NT2/D1 (cell line): ENCODE data around the gene CPSF3.

Experiments used
- SUZ12 ChIP-seq: IDR thresholded peaks from 2 replicates; pipeline ENCODE4 v1.6.1; 2011; ENCODE audit not compliant: insufficient read length, insufficient read depth; ENCODE audit errors: extremely low read depth
- YY1 ChIP-seq: IDR thresholded peaks from 2 replicates; pipeline ENCODE4 v1.6.1; 2011; ENCODE audit not compliant: insufficient read length, insufficient read depth
- ZNF274 ChIP-seq: IDR thresholded peaks from 2 replicates; pipeline ENCODE4 v1.6.1; 2011; ENCODE audit warnings: mild to moderate bottlenecking, low read depth, low read length

GRCh38 chr2:9474361-9475057, 51.1 kb downstream of the CPSF3 start, which contains the start of gene IAH1:
- TF ChIP-seq ZNF274 (no peak), SUZ12 (no peak), YY1 (no peak)
